Esophagus squamous epithelium (tissue), 4 donors: ENCODE measurements around the gene UBE2F.

ENCODE experiments used
- POLR2A ChIP-seq, 4 donors: fragments of 450-650 bp; IDR thresholded peaks; one replicate each; pipeline ENCODE4 v1.6.1; 2017; ENCODE audit warnings: antibody characterized with exemption in 4 of 4, mild to moderate bottlenecking in 4 of 4, moderate library complexity in 3 of 4
- TF ChIP-seq, protein P1 (sequence below), 6 experiments: fragments of 450-650 bp in 4 of 6; fragments of 200-600 bp in 2 of 6; sonication (generic) in 2 of 6; IDR thresholded peaks; one replicate each; pipeline ENCODE4 v1.5.1; 2016 to 2019; ENCODE audit warnings: antibody characterized with exemption in 6 of 6, mild to moderate bottlenecking in 4 of 6, moderate library complexity in 4 of 6

DNA sequence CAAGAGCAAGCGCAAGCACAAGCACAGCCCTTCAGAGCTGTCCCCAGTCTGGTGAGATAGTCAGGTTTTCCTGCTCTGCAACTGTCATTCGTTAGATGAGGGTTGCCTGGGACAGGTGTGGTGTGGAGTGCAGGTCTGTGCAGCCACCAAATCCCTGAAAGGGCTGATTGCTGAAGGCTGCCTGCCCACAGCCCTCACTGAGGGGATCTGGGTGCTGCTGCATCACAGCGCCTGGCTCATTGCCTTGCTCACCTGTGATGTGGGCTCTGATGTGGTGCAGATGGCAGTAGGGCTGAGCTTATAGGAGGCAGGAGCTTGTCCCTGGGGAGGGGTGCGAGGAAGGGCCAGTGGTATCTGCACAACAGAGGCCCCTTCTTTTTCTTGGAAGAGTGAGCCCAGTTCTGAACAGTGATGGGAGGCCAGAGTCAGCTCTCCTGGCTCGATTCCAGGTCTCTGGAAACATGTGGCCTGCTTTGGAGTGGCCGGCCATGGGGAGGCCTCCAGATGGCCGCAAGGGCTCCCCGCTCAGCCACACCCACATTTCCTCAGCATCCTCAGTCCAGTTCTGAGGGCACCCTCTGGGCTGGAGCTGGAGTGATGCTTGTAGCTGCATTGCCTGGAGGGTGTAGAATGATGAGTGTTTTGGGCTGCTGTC, 11.4 kb downstream of the UBE2F start:
- no peak for TF ChIP-seq POLR2A (IDR thresholded peaks at IDR 0.05)
- TF ChIP-seq, protein P1, sequence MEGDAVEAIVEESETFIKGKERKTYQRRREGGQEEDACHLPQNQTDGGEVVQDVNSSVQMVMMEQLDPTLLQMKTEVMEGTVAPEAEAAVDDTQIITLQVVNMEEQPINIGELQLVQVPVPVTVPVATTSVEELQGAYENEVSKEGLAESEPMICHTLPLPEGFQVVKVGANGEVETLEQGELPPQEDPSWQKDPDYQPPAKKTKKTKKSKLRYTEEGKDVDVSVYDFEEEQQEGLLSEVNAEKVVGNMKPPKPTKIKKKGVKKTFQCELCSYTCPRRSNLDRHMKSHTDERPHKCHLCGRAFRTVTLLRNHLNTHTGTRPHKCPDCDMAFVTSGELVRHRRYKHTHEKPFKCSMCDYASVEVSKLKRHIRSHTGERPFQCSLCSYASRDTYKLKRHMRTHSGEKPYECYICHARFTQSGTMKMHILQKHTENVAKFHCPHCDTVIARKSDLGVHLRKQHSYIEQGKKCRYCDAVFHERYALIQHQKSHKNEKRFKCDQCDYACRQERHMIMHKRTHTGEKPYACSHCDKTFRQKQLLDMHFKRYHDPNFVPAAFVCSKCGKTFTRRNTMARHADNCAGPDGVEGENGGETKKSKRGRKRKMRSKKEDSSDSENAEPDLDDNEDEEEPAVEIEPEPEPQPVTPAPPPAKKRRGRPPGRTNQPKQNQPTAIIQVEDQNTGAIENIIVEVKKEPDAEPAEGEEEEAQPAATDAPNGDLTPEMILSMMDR (IDR thresholded peaks at IDR 0.05): no peak
